GM19043 (cell line): Measurements from ENCODE around the gene LYRM4.

Experiments
- ATAC-seq: cut with Tn5 transposase; IDR thresholded peaks from one replicate; pipeline ENCODE4 v1.9.1; 2021; ENCODE audit warnings: low read depth; ENCODE audit not compliant: unreplicated experiment

The LYRM4 gene

DNA sequence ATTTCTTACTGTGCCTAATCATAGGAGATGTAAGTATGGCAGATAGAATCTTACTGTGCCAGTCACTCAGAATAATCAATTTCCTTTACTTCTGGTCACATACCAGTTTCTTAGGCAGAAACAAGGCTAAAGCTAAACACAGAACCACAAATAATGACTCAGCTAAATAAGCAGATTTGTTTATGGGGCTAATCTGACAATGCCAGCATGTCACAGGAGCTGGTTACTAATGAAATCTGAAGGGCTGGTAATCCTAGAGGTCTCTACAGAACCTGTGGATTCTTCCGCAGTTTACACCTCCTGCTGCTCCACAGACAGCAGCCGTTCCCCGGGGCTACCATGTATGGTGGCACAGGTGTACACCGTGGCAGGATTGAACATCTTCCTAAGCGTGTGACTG lies 80.8 kb downstream of the LYRM4 start:
- ATAC-seq = no peak

- ATAC-seq = no peak
Observed at GRCh38 chr6:5178806-5179205, 81.9 kb downstream of the LYRM4 start.

GRCh38 chr6:5175635-5176034 lies 85.1 kb downstream of the LYRM4 start:
- ATAC-seq = no peak

- ATAC-seq = no peak
Observed at GRCh38 chr6:5174756-5175549, 85.8 kb downstream of the LYRM4 start.

DNA sequence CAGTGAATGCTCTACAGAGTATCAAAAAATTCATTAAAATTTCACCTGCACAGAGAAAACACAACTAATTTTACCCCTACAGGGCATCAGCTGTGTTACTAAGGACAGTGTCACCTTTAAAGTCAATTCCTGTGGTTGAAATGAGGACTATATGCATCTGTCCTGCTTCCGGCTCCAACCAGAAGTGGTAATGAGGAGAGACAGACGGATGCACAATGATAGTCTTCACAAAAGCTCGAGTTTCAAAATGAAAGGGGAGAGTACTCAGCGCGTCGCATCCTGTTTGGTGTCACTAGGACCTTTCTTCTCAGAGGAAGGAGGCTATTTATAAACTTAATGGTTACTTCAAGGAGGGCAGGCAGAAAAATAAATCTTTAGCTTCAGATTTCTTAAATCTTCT lies 86.5 kb downstream of the LYRM4 start:
- peak; percentile 96 for ATAC-seq

DNA sequence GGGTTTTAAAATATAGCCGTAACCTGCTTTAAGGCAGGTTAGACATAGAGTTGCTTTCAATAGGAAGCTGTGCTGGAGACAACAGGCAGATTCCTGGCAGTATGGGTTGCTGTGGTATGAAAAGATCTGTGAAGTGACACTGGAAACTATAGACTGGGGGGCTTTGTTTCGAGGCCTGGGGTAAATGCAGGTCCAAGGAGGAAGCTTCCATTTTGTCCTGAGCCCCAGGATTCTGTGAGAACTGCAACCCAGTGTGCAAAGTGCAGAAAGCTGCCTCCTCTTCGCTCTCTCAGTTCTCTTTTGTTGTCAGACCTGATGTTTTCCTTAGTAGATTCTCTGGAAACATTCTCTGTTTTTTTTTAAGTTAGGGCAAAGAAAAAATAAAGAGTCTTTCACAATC lies 86.9 kb downstream of the LYRM4 start:
- peak; percentile 9 for ATAC-seq

DNA sequence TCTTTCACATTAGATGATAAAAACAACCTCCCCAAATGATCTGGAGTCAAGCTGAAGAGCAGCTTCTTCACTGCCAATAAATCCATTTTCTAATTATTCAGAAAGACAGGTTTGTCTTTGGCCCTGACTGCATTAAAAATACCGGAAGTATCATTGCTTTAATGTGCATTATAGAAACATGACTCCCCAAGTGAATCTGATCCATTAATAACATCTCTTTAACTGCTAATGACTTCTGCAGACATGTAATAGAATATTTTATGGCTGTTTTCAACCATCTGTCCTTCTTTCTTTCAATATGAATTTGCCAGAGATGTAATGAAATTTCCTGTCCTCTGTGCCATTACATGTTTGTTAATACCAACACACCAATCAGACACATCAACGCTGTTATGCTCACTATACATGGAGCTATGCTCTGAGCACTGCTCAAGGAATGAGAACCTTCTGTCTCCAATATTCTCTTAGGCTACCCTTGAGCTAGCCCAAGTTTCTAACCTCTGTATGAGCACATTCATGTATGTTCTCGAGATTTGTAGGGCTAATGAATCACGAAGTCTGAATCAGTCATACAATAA lies 87.8 kb downstream of the LYRM4 start:
- no peak for ATAC-seq

DNA sequence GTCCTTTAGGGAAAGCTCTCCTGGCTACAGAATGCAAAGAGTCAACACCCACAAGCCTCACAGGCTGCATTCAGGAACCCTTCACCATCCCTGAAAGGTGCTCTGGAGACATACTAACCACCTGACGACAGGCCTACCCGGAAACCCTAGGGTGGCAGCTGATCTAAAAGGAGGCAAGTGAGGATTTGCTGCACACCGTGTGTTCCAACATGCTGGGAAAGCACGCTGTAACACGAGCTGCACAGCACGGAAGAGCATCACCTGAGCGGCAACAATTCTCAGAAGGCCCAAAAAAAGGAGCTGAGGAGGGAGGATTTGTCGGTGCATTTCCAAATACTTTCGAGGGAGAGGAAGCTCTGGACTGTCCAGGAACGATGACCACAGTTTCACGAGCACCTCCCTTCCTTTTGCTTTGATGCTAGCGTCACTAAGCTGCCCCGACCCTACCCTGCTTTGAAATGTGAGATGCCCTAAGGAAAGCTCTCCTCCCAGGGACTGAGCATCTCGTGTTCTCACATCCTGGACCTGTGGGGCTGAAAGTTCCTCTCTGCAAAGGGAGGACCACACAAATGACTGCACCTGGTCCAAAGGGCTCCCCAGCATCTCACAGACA lies 88.6 kb downstream of the LYRM4 start:
- ATAC-seq = no peak

DNA sequence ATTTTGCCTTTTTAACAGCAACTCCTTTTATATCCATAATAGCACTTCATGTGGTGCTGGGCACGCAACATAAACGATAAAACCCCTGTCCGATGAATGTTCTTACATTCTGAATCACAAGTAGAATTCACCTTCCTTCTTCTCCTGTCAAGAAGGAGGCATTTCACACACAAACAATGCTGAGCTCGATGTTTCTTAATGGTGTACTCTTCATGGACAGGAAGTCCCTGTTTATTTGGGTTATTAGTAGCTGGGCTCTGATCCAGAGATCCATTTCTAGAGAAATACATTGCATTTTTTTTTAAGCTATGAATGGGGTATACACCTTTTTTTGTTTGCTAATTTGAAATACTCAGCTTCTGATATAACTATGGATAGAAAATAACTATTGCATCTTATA lies 93.2 kb downstream of the LYRM4 start:
- no peak for ATAC-seq

DNA sequence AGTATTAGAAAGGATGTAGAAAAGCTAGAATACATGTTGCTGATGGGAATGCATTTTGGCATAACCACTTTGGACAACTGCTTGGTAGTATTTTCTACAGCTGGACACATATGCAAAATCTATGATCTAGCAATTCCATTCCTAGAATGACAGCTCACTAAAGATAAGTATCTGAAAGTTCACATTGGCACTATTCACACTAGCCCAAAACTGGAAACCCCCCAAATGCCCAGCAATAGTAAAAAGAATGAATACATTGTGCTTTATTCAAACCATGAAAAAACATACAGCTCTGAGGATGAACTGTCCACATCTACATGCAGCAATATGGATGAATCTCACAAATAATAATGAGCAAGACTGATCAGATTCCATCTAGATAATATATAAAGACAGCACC lies 96.7 kb downstream of the LYRM4 start:
- no peak for ATAC-seq

- ATAC-seq = no peak
Observed at GRCh38 chr6:5163247-5163646, 97.5 kb downstream of the LYRM4 start.

DNA sequence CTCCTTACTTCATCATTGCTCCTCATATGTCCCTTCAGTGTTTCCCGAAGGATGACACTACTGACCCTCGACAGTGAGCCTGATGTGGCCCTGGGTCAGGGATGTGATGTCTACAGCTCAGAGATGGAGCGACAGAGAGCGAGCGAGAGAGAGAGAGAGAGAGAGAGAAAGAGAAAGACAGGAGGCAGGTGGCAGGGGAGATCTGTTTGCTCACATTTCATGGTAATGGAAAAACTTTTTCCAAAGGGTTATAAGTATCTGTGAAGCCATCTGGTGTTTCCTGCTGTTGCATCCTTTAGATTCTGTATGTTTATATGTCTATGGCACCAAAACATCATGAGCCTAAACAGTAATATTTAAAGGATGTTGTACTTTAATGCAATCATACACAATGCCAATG lies 98.4 kb downstream of the LYRM4 start:
- ATAC-seq = no peak

GRCh38 chr6:5160206-5160605 lies 100.5 kb downstream of the LYRM4 start:
- ATAC-seq = no peak

GRCh38 chr6:5159162-5159561 lies 101.6 kb downstream of the LYRM4 start:
- no peak for ATAC-seq

DNA sequence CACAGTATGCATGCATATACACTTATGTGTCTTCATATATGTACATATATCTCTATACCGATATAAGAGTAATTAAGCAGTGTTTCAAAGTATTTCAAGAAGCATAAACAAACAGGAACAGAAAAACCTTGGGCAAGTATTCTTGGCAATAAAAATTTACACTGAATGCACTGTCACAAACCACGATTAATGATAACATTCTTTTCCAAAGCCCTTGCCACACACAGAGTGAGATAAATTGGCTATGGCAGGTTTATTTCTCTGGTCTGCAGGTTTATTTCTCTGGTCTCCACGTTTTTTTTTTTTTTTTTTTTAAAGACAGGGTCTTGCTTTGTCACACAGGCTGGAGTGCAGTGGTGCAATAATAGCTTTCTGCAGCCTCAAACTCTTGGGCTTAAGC lies 102.6 kb downstream of the LYRM4 start:
- ATAC-seq = no peak

GRCh38 chr6:5157621-5158138 lies 103.1 kb downstream of the LYRM4 start:
- no peak for ATAC-seq

DNA sequence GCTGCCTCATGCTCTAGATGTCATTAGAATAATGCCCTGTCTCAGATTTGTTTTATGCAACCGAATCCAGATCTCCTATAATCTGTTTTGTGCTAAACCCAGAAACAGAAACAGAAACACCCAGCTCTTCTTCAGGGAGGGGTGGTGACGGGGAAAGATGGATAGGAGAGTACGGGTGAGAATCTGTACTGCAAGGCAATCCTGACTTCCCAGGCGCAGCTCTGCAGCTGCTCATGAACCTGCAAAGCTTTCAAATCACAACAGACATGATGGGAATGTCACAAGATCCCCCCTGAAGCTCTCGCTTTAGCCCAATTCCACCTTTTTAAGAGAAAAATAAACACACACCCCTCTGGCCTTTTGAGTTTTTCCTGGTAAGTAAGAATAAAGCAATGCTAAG lies 104.1 kb downstream of the LYRM4 start:
- ATAC-seq = no peak

DNA sequence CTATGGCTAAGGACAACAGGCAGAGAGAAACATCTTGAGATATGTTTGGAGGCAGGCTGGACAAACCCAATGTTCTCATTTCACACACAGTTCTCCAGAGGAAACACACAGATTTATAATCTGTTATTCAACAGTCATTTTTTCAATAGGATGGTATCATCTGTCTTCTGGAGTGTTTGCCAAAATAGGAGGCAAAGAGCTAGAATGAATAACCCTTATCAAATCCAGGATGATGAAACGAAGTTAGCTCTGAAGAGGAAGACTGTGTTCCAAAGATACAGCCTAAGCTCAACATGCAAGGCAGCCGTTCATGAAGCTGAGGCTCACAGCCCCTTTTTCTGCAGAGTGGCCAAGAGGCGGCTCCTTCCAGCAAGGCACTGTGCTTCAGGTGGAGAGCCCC lies 104.8 kb downstream of the LYRM4 start:
- ATAC-seq = no peak

DNA sequence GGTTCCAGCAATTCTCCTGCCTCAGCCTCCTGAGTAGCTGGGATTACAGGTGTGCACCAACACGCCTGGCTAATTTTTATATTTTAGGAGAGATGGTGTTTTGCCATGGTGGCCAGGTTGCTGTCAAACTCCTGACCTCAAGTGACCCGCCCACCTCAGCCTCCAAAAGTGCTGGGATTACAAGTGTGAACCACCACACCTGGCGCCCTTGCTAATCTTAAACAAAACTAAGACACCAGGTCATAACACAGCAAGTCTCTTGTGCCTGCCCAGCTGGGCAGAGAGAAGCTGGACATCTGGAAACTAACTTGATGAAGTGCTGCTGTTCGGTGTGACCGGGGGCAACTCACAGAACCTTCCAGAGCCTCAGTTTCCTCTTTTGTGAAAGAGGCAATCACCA lies 107.6 kb downstream of the LYRM4 start:
- ATAC-seq = no peak

DNA sequence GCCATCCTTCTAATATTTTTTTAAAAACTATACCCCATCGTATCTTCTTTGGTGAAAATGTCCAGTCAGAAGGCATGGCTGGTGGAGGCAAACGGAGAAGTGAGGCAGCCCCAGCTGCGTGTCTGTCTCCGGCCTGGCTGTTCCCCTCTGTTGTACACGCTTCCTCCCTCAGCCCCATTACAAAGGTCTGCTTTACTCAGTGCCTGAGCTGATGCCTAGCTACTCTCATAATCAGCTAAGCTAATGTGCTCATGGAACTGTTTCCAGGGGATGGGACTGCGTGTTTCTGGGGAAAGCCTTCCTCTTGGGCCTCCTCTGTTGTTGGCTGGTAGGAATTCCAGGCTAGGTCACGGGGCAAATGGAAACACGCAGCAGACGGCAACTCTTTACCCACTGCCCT lies 108.3 kb downstream of the LYRM4 start:
- no peak for ATAC-seq

DNA sequence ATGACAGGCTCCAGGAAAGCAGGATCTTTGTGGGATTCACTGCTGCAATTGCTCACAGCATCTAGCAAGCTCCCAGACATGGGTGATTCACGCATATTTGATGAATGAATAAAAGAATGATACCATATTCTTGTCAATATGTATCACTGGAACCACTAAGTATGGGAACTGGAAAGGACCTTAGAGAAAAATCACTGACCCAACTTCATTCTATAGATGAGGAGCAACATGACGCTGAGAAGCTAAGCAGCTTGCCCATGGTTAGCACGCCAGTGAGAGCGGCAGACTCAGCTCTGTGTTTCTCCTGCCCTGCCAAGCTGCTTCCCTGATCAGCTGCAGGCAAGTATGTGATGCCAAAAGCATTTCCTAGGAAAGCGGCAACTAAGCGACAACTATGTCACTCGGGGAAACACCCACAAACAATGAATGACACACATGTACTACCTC lies 108.8 kb downstream of the LYRM4 start:
- ATAC-seq = no peak
